HUDEP-2 (cell line): ENCODE measurements around the gene ORAI1.
"Not testable (repeated sequence)": the region's sequence is repeated elsewhere in the genome, so short reads cannot be mapped to it uniquely, and the experiment has no call there.

Experiments used
- DNase-seq, 76 experiments: peaks; one replicate each; lab custom pipeline; 2025; ENCODE audit not compliant: unreplicated experiment in 76 of 76; lab: John Stamatoyannopoulos, UW

Gene ORAI1

DNA sequence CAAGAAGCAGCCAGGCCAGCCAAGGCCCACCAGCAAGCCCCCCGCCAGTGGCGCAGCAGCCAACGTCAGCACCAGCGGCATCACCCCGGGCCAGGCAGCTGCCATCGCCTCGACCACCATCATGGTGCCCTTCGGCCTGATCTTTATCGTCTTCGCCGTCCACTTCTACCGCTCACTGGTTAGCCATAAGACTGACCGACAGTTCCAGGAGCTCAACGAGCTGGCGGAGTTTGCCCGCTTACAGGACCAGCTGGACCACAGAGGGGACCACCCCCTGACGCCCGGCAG, 15.0 kb downstream of the ORAI1 start:
- DNase-seq, result no peak

- DNase-seq, result no peak
Observed at GRCh38 chr12:121648458-121649028, 22.2 kb downstream of the ORAI1 start.

- DNase-seq, result peak in 2 of 76 experiments; percentile 4 to 18
Observed at GRCh38 chr12:121649322-121649721, 23.0 kb downstream of the ORAI1 start.

- peak in 65 of 76 experiments; percentile 6 to 90 (median 58) for DNase-seq
Observed at GRCh38 chr12:121649819-121650353, 23.6 kb downstream of the ORAI1 start.

DNA sequence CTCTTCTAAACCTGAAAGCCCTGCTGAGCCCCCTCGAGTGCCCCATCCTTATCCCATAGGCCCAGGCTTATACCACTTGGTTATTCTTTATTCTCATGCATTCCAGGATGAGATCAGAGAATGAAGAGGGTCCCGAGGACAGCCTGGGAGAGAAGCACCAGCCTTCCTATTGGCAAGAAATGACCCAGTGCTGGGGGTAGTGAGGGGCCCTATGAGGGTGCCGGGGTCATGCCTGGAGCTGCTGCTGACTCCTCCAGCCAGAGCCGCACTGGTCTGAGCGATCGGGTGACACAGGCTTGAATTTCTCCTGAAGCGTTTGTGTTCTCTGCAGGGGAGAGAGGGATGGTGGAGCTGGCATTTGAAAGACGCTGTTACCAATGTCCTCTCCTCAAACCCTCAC, 25.0 kb downstream of the ORAI1 start:
- no peak for DNase-seq

DNA sequence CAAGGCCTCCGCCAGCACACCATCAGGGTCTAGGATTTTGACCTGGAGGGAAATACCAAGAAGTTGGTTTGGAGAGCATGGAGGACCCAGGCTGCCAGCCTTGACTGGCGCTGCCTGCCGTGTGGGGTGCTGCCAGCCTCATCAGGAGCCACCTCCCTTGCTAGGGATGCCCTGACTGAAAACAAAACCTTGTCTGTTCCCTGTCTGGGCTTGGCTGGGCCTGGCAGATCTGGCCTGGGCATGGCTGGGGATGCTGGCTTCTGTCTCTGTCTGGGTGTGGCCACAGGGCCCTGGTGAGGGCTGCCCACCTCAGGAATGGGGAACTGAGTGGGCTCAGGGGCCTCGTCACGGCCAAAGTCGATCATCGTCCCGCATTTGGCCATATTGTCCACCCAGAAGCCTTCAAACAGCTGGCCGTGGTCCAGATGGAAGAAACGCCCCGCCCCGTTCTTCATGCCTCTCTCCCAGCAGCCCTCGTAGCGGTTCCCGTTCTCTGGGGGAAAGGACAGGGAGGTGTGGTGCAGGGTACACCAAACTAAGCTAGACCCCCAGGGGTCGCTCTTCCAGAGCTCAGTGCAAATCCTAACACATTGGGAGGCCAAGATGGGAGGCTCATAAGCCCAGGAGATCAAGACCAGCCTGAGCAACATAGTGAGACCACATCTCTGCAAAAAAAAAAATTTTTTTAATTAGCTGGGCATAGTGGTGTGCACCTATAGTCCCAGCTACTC, 26.6 kb downstream of the ORAI1 start:
- DNase-seq, result peak in 2 of 76 experiments; percentile 15 to 21

- peak in 3 of 76 experiments; percentile 10 to 23 (median 10) for DNase-seq
Observed at GRCh38 chr12:121653999-121654398, 27.7 kb downstream of the ORAI1 start.

- DNase-seq, result no peak
Observed at GRCh38 chr12:121656122-121656521, 29.8 kb downstream of the ORAI1 start.

DNA sequence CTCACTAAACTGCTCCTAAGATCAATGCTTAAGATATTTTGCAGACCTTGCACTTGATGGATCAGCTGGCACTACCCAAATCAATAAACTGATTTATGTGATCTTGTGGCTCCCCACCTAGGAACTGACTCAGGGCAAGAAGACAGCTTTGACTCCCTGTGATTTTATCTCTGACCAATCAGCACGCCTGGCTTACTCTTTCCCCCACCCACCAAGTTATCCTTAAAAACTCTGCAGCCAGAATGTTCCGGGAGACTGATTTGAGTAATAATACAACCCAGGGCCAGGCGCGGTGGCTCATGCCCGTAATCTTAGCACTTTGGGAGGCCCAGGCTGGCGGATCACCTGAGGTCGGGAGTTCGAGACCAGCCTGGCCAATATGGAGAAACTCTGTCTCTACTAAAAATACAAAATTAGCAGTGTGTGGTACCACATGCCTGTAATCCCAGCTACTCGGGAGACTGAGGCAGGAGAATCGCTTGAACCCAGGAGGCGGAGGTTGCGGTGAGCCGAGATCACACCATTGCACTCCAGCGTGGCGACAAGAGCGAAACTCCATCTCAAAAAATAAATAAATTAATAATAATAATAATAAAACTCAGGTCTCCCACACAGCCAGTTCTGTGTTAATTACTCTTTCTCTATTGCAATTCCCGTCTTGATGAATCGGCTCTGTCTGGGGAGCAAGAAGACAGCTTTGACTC, 31.1 kb downstream of the ORAI1 start:
- DNase-seq, result peak in 1 of 76 experiments; percentile 7

GRCh38 chr12:121661353-121662105, 35.2 kb downstream of the ORAI1 start:
- DNase-seq, result not testable (repeated sequence)

DNA sequence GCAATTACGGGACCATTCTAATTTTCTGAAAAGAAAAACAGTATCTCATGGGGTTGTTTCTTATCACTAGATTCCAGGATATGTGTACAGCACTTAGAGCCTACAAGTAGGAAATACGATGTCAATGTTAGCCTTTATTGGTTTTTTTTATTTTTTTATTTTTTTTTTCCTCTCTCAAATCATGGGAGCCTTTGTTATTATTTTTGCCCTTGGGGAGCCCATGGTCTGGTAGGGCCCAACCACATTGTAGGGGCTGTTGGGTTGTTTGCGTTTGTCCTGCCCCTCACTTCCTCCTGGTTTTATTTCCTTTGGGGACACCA, 37.2 kb downstream of the ORAI1 start:
- DNase-seq, result no peak

GRCh38 chr12:121666829-121667228, 40.5 kb downstream of the ORAI1 start:
- not testable (repeated sequence) for DNase-seq

- DNase-seq, result peak in 25 of 76 experiments; percentile 2 to 39 (median 14)
Observed at GRCh38 chr12:121668750-121669520, 42.6 kb downstream of the ORAI1 start.

DNA sequence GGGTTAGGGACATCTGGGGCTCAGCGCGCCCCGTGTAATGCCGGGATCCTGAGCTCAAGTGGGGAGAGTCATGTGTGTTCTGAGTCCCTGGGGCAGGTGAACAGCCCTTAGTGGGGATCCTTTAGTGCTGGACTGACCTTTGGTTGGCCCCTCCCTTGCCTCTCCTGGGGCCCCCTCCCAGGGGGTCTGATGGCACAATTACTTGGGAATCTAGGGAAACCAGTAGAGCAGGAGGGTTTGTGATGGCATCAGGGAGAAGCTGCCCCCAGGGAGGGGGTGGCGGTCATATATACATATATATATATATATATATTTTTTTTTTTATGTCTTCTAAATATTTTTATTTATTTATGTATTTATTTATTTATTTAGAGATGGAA, 43.2 kb downstream of the ORAI1 start, which contains the start of gene MORN3:
TSS of gene MORN3 (minus strand) at position 134 of the 380 bp plus-strand sequence. CDS start 171 bp downstream, outside the sequence.
- no peak for DNase-seq

DNA sequence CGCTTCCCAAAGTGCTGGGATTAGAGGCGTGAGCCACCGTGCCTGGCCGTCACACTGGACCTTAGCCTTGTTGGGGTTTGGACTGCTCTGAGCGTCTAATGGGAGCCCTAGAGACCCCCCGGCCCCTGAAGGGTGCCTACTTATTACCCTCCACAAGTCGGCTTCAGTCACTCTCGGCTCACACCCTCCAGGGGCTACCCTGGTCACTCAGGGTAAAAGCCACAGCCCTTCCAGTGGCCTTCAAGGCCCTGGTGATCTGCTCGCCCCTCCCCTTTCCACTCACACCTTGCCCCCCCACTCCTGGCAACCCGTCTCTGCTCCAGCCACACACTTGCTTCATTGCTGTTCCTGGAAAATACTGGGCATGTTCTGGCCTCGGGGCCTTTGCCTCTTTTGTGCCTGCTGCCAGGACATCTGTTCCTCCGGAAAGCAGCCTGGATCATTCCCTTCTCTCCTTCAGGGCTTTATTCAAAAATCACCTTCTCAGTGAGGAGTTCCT, 46.7 kb downstream of the ORAI1 start:
- DNase-seq, result no peak

- no peak for DNase-seq
Observed at GRCh38 chr12:121676190-121676589, 49.9 kb downstream of the ORAI1 start.

- no peak for DNase-seq
Observed at GRCh38 chr12:121678305-121678704, 52.0 kb downstream of the ORAI1 start.

GRCh38 chr12:121678716-121679300, 52.5 kb downstream of the ORAI1 start:
- DNase-seq, result no peak

DNA sequence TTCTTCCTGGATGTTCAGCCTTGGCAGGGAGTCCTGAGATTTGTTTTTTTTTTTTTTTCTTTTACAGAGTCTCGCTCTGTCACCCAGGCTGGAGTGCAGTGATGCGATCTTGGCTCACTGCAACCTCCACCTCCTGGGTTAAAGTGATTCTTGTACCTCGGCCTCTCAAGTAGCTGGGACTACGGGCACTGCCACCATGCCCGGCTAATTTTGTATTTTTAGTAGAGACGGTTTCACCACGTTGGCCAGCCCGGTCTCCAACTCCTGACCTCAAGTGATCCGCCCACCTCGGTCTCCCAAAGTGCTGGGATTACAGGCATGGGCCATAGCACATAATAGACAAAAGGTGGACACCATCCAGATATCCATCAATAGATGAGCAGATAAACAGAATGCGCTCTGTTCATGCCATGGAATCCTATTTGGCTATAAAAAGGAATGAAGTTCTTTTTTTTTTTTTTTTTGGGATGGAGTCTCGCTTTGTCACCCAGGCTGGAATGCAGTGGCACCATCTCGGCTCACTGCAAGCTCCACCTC, 53.4 kb downstream of the ORAI1 start:
- DNase-seq, result not testable (repeated sequence)
